ENCODE measurements around the gene ID3. TPM values are rescaled to one million over a fixed set of nuclear protein-coding genes. Genes with fewer than 3 reads are reported as not detected.
A peak's percentile ranks its signal among the peaks of the same experiment; 100 is the strongest.

The ID3 gene
- total and polyA plus RNA-seq, 12 donors, result 44.7 to 217 (median 83.4) TPM

DNA sequence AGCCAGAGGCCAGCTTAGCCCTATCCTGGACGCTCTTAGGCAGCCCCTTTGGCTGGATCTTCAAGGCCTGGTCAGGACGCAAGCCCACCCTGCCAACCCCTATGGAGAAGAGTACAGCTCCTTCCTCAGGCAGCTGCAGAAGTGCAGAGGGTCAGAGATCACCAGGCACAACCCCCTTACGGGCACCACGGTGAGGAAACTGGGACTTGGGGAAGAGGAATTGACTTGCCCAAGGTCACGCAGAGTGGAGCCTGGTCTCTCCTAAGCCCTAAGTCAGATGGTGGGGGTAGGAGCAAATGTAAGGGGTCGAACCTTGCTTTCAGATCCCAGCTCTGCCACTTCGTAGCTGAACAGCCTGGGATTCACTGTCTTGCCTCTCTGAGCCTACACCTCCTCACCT is 31.9 kb downstream of the ID3 start:
- WGBS, 2 donors, result 91 to 94% methylated on average over 7 of the region's 7 CpGs
- H3K4me3 ChIP-seq, result no peak overlapping the region
- peaks cover 14 to 96% (median 28%) of the 10 kb centered on the region in 9 donors for H3K4me1 ChIP-seq
- intact Hi-C loops (cut with DNase I), result no loop called here
- H3K36me3 ChIP-seq, result no peaks in the 10 kb centered on the region
- DNase-seq (no peak), ATAC-seq (no peak)
- no peaks in the 10 kb centered on the region for H3K9me3 ChIP-seq
- peak overlapping the region in 1 of 10 donors; percentile 85 for H3K27ac ChIP-seq
- no peak for TF ChIP-seq CTCF (IDR thresholded peaks at IDR 0.05)
- H3K27me3 ChIP-seq, result peaks cover 0 to 16% (median 6%) of the 10 kb centered on the region in 7 donors

DNA sequence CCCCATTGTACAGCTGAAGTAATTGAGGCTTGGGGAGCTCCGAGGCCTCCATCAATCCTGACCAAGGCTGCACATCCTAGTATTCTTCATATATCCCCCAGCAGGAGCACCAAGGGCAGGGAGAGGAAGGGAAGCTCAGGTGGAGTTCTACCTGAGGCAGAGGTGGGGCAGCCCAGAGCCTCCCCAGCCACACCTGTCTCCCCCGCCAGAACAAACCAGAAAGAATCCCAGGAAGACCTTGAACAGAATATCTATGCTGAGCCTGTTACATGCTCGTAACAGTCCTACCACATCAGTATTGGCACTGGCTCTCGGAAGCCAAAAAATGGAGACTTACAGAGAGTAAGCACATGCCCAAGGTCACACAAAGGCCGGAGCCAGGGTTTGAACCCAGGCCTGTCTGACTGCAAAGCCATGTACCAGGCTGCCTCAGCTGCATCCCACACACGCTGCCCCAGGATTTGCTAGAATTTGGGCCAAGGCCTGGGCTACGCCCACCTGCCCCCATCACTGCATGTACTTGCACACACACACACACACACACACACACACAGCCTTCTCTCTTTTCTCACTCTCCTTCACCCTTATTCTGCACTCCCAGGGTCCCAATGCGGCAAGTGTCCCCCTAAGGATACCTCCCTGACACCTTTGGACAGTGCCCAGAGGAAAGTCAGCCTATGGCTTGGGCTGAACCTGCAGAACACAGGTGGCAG is 32.8 kb downstream of the ID3 start:
- WGBS, 2 donors, result 94 to 97% methylated on average over 8 of the region's 8 CpGs
- ATAC-seq (no peak), DNase-seq (no peak)
- peaks cover 0 to 16% (median 6%) of the 10 kb centered on the region in 7 donors for H3K27me3 ChIP-seq
- H3K27ac ChIP-seq, result peak overlapping the region in 1 of 10 donors; percentile 85
- intact Hi-C loops (cut with DNase I), result no loop called here
- H3K36me3 ChIP-seq, result peaks cover 0 to 5% (median 0%) of the 10 kb centered on the region in 9 donors
- peaks cover 10 to 91% (median 24%) of the 10 kb centered on the region in 9 donors for H3K4me1 ChIP-seq
- H3K4me3 ChIP-seq, result no peak overlapping the region
- TF ChIP-seq CTCF (IDR thresholded peaks at IDR 0.05), result no peak
- no peaks in the 10 kb centered on the region for H3K9me3 ChIP-seq

DNA sequence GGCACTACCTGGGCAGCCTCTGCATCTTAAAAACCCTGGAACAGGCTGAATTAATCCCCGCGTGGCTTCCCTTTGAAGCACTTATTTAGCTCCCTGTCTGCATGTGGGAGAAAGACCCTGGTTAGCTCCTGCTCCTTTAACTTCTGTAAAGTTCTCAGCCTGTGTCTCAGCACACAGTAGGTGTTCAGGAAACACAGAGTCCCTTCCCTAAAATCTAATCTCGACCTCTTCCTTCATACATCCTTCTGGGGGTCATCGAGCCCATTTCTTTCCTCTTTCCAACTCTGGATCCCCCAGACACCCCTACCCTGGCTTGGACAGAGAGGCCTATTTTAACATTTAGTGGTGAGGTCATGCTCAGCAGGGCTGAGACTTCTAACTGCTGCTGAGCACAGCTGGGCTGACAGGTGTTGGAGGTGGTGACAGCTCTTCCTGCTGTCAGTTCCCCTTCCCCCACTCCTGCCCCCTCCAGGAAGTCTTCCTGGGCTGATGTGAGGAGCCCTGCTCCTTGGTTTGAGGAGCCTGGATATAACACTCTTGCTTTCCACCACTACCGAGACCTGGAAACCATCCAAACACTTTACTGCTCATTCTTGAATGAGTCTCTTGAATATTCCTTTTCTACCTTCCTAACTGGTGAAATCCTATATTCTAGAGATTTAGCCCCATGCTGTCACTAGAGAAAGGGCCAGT is 33.6 kb downstream of the ID3 start:
- no peak for ATAC-seq

More for the DNA sequence above, 33.6 kb downstream of the ID3 start:
- Histone ChIP-seq H3K27me3 (peaks cover 0 to 14% (median 6%) of the 10 kb centered on the region in 7 donors), H3K9me3 (no peaks in the 10 kb centered on the region), H3K36me3 (peaks cover 0 to 5% (median 0%) of the 10 kb centered on the region in 9 donors), H3K27ac (peak overlapping the region in 1 of 10 donors; percentile 85), H3K4me1 (peaks cover 6 to 86% (median 18%) of the 10 kb centered on the region in 9 donors), H3K4me3 (no peak overlapping the region)
- no peak for DNase-seq
- WGBS, 2 donors, result 68 to 70% methylated on average over 5 of the region's 5 CpGs
- intact Hi-C loops (cut with DNase I), result no loop called here
- no peak for TF ChIP-seq CTCF (IDR thresholded peaks at IDR 0.05)
